Measurements from ENCODE around the gene LRRC27. TPM values are rescaled to one million over a fixed set of nuclear protein-coding genes. Genes with fewer than 3 reads are reported as not detected.

Gene LRRC27
- total RNA-seq, 1 donor, result 13.4 TPM

DNA sequence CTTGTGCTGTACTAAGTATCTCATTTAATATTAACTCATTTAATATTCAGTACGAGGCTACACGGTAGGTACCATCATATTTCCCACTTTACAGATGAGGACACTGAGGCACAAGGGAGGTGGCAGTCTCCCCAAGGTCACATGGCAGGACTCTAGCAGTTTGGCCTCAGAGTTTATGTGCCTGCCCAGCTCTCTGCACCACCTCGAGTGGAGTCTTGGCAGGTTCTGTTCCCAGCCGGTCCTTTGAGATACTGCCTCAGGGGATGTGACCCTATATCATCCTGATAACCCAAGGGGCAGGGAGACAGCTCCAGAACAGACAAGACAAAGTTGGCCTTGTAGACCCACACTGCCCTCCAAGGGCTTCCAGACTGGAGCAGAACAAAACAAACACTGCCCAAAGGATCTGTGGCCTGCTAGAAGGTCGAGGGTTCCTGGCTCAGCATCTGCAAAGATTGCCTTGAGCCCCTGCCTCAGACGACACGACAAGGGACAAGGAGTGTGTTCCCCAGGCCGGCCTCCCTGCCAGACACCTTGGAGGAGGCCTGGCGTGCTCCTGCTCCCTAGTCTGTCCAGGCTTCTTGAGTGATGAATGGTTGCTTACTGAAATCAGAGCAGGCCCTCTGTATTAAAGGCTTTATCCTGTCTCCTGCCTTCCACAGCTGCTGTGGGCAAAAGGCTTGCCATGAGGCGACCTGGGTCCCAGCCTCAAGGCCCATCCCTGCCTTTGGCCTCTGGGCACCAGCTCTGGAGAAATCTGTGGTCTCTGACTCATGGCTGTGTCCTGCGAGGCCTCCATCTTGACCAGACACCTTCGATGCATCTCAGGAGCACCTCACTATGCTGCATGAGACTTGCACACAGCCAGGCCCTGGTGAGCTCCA, 61.1 kb downstream of the LRRC27 start:
- no peak overlapping the region for H3K4me3 ChIP-seq (ENCODE audit: insufficient read depth, low read length)
- no peaks in the 10 kb centered on the region for H3K36me3 ChIP-seq (ENCODE audit: insufficient read depth, low read length)
- DNase-seq (ENCODE audit: insufficient read length, low spot score, missing footprints), result peak; percentile 92
- TF ChIP-seq, protein P1, sequence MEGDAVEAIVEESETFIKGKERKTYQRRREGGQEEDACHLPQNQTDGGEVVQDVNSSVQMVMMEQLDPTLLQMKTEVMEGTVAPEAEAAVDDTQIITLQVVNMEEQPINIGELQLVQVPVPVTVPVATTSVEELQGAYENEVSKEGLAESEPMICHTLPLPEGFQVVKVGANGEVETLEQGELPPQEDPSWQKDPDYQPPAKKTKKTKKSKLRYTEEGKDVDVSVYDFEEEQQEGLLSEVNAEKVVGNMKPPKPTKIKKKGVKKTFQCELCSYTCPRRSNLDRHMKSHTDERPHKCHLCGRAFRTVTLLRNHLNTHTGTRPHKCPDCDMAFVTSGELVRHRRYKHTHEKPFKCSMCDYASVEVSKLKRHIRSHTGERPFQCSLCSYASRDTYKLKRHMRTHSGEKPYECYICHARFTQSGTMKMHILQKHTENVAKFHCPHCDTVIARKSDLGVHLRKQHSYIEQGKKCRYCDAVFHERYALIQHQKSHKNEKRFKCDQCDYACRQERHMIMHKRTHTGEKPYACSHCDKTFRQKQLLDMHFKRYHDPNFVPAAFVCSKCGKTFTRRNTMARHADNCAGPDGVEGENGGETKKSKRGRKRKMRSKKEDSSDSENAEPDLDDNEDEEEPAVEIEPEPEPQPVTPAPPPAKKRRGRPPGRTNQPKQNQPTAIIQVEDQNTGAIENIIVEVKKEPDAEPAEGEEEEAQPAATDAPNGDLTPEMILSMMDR (IDR thresholded peaks at IDR 0.05; ENCODE audit: extremely low read depth, low read depth, low read length), result no peak
- no peaks in the 10 kb centered on the region for H3K9me3 ChIP-seq (ENCODE audit: low read depth, low read length)
- H2AFZ ChIP-seq (ENCODE audit: low read length), result no peak overlapping the region
- H3K27me3 ChIP-seq (ENCODE audit: insufficient read depth, low read length), result no peaks in the 10 kb centered on the region
- no peak overlapping the region for H3K27ac ChIP-seq (ENCODE audit: low read depth, low read length)
- H3K79me2 ChIP-seq (ENCODE audit: insufficient read depth, low read length), result peaks cover under 1% of the 10 kb centered on the region
- H3K4me1 ChIP-seq (ENCODE audit: insufficient read depth, low read length), result peaks cover 4% of the 10 kb centered on the region
- H3K4me2 ChIP-seq (ENCODE audit: insufficient read depth, low read length), result no peak overlapping the region
- peaks cover 2% of the 10 kb centered on the region for H4K20me1 ChIP-seq (ENCODE audit: insufficient read depth, low read length)

DNA sequence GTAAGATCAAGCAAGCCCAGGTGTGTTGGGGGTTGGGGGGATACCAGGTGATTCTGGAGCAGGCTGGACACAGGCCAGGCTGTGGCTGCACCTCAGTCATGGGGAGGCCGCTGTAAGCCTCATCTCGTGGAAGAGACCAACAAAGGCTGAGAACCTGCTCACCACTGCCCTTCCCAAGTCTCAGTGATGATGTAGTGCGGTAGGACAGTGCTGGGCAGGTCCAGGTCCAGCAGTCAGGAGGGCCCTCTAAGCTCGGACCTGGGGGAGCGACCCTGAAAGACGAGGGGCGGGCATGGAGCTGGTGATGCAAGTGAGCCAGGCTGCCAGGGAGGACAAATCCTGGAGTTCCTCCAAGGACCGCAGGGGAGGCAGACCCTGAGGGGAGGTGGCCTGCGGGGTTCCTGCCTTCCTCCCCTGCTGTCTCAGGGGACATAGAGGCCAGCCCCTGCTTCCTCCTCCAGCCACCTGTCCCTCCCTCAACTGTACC, 61.7 kb downstream of the LRRC27 start:
- TF ChIP-seq, protein P1 (IDR thresholded peaks at IDR 0.05; ENCODE audit: extremely low read depth, low read depth, low read length), result no peak
- Histone ChIP-seq H3K36me3 (ENCODE audit: insufficient read depth, low read length) (no peaks in the 10 kb centered on the region), H3K79me2 (ENCODE audit: insufficient read depth, low read length) (peaks cover 8% of the 10 kb centered on the region), H3K4me1 (ENCODE audit: insufficient read depth, low read length) (peaks cover 7% of the 10 kb centered on the region), H3K27me3 (ENCODE audit: insufficient read depth, low read length) (no peaks in the 10 kb centered on the region), H4K20me1 (ENCODE audit: insufficient read depth, low read length) (peaks cover 8% of the 10 kb centered on the region), H2AFZ (ENCODE audit: low read length) (no peak overlapping the region), H3K4me3 (ENCODE audit: insufficient read depth, low read length) (no peak overlapping the region), H3K27ac (ENCODE audit: low read depth, low read length) (no peak overlapping the region), H3K4me2 (ENCODE audit: insufficient read depth, low read length) (no peak overlapping the region), H3K9me3 (ENCODE audit: low read depth, low read length) (no peaks in the 10 kb centered on the region)
- DNase-seq (ENCODE audit: insufficient read length, low spot score, missing footprints), result no peak

DNA sequence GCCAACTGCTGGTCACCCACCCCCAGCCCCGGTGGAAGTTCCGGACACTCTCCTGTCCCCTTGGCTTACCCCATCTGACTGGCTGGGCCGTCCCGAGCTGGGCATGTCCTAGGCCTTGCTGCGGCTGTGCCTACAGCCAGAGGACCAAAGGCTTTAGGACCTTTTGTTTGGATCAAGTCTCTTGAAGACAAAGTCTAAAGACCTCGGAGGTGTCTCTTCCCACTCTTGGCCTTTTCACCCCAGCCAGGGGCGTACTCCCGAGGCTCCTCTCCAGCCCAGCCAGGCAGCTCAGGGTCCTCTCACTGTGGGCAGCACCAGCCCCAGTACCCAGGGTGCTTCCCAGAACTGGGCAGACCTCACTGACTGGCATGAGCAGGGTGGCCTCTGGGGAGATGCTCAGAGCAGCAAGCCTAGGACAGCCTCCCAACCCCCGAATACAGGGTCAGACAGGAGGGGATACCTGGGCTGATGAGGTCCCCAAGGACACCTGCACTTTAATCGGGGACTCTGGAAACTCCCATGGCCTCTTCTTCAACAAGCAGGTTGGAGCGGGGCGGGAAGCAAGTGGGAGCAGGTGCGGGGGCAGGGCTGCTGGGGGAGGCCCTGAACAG, 62.3 kb downstream of the LRRC27 start:
- Histone ChIP-seq H3K4me3 (ENCODE audit: insufficient read depth, low read length) (no peak overlapping the region), H3K27ac (ENCODE audit: low read depth, low read length) (no peak overlapping the region), H3K36me3 (ENCODE audit: insufficient read depth, low read length) (no peaks in the 10 kb centered on the region), H3K79me2 (ENCODE audit: insufficient read depth, low read length) (peaks cover 12% of the 10 kb centered on the region), H4K20me1 (ENCODE audit: insufficient read depth, low read length) (peaks cover 9% of the 10 kb centered on the region), H3K27me3 (ENCODE audit: insufficient read depth, low read length) (no peaks in the 10 kb centered on the region), H2AFZ (ENCODE audit: low read length) (no peak overlapping the region), H3K9me3 (ENCODE audit: low read depth, low read length) (no peaks in the 10 kb centered on the region), H3K4me1 (ENCODE audit: insufficient read depth, low read length) (peaks cover 7% of the 10 kb centered on the region), H3K4me2 (ENCODE audit: insufficient read depth, low read length) (no peak overlapping the region)
- no peak for DNase-seq (ENCODE audit: insufficient read length, low spot score, missing footprints)
- TF ChIP-seq, protein P1 (IDR thresholded peaks at IDR 0.05; ENCODE audit: extremely low read depth, low read depth, low read length), result no peak

All from osteoblast (primary cell).